Measurements from ENCODE around the gene LARGE1. TPM values are rescaled to one million over a fixed set of nuclear protein-coding genes. Genes with fewer than 3 reads are reported as not detected.

The LARGE1 gene
- total and polyA plus RNA-seq, 2 of the 8 experiments (the other 6 are each of a cell fraction or from before 2014, with no cell fraction given) = 43.7 to 83.0 TPM

- no peaks in the 10 kb centered on the region for H3K9me3 ChIP-seq (ENCODE audit: insufficient read depth in 2 of 2, low read depth in 1 of 2, low read length in 1 of 2)
- H4K8ac ChIP-seq (ENCODE audit: extremely low read depth, insufficient read depth, low read length) = no peak overlapping the region; the same call in 1 of the 2 replicates
- no peak overlapping the region for H3K4ac ChIP-seq (replicated peaks; ENCODE audit: insufficient read length, low read depth, low read length)
- H3K23me2 ChIP-seq (ENCODE audit: low read depth, low read length) = no peaks in the 10 kb centered on the region
- H3K23ac ChIP-seq (ENCODE audit: insufficient read length) = peak overlapping the region; percentile 58
- no peak overlapping the region for H2BK15ac ChIP-seq (ENCODE audit: low read length)
- WGBS, 2 experiments (ENCODE audit: extremely low coverage in 1 of 2, insufficient coverage in 1 of 2, insufficient read length in 1 of 2, insufficient replicate concordance in 2 of 2, low coverage in 1 of 2, low lambda C conversion rate in 2 of 2, missing lambda C conversion rate in 1 of 2) = 100% methylated on average over 1 of the region's 1 CpG; no CpG with 5 or more reads in 1 of the 2 experiments
- H2AFZ ChIP-seq (ENCODE audit: low read length) = no peak overlapping the region
- H3K4me3 ChIP-seq (ENCODE audit: extremely low read depth in 1 of 4, insufficient read depth in 2 of 4, low read depth in 3 of 4, low read length in 4 of 4) = no peak overlapping the region
- H2BK12ac ChIP-seq (ENCODE audit: low read depth, low read length) = no peak overlapping the region
- no peak for DNase-seq (ENCODE audit: low read depth in 1 of 2, low spot score in 2 of 2)
- H3K27ac ChIP-seq (ENCODE audit: low read depth, low read length) = no peak overlapping the region
- no peak overlapping the region for H4K5ac ChIP-seq (ENCODE audit: insufficient read length, low read depth, low read length)
- peaks cover 0 to 4% of the 10 kb centered on the region in 2 experiments; a peak in 1 of 4 replicates for H3K79me2 ChIP-seq (ENCODE audit: control insufficient read depth in 1 of 2, insufficient read depth in 2 of 2, low read length in 2 of 2)
- no peak overlapping the region for H2BK120ac ChIP-seq (replicated peaks; ENCODE audit: low read depth, low read length)
- H3K4me1 ChIP-seq (replicated peaks in 1 of 4; ENCODE audit: control insufficient read depth in 3 of 4, insufficient read depth in 4 of 4, low read length in 3 of 4) = peaks cover 3 to 17% (median 9%) of the 10 kb centered on the region in 4 experiments; a peak in 6 of 7 replicates
- H3K79me1 ChIP-seq (ENCODE audit: low read depth, low read length) = peaks cover 4% of the 10 kb centered on the region; the same call in 1 of the 2 replicates
- no peaks in the 10 kb centered on the region for H3K27me3 ChIP-seq (replicated peaks in 1 of 4; ENCODE audit: control insufficient read depth in 3 of 4, extremely low read depth in 1 of 4, insufficient read depth in 3 of 4, low read length in 3 of 4)
- H3K18ac ChIP-seq (ENCODE audit: extremely low read depth, low read length) = no peak overlapping the region
- no peak for FAIRE-seq
- no peak overlapping the region for H2AK5ac ChIP-seq (ENCODE audit: low read depth, low read length)
- no peak overlapping the region for H3K56ac ChIP-seq (replicated peaks; ENCODE audit: insufficient read length, low read depth, low read length)
- H4K20me1 ChIP-seq (replicated peaks in 1 of 2; ENCODE audit: control insufficient read depth in 1 of 2, insufficient read depth in 2 of 2, low read length in 2 of 2) = peaks cover 2 to 6% of the 10 kb centered on the region in 2 experiments
- H2BK20ac ChIP-seq (ENCODE audit: low read length) = no peak overlapping the region
- H3K36me3 ChIP-seq (ENCODE audit: control insufficient read depth in 2 of 4, insufficient read depth in 4 of 4, low read length in 3 of 4) = no peaks in the 10 kb centered on the region
- TF ChIP-seq CBX8 (IDR thresholded peaks at IDR 0.05; ENCODE audit: borderline replicate concordance, low read depth, low read length) (no peak), CTBP2 (IDR thresholded peaks at IDR 0.05; ENCODE audit: borderline replicate concordance, insufficient read depth, insufficient read length, low read length) (no peak), RAD21 (IDR thresholded peaks at IDR 0.05 in 1 of 2, conservative IDR thresholded peaks at IDR 0.05 in 1 of 2; ENCODE audit: low read depth in 2 of 2, low read length in 2 of 2) (no peak), HDAC2 (IDR thresholded peaks at IDR 0.05; ENCODE audit: borderline replicate concordance in 1 of 2, low read depth in 2 of 2, low read length in 2 of 2) (no peak), RFX5 (IDR thresholded peaks at IDR 0.05; ENCODE audit: borderline replicate concordance, low read depth, low read length) (no peak), JUN (IDR thresholded peaks at IDR 0.05; ENCODE audit: low read depth, low read length) (no peak)
- H4K91ac ChIP-seq (replicated peaks; ENCODE audit: insufficient read length, low read length) = no peak overlapping the region
- no peak overlapping the region for H3K9ac ChIP-seq (replicated peaks in 1 of 4; ENCODE audit: extremely low read depth in 1 of 4, low read depth in 3 of 4, low read length in 3 of 4)
- no peak overlapping the region for H3K4me2 ChIP-seq (ENCODE audit: insufficient read depth in 1 of 2, low read depth in 2 of 2, low read length in 2 of 2)
- peak overlapping the region; percentile 51 for H3K14ac ChIP-seq (ENCODE audit: insufficient read length)
- ChIA-PET POLR2A (ENCODE audit: partially characterized antibody) (no interaction called here), CTCF (ENCODE audit: partially characterized antibody) (no interaction called here)
- no peak overlapping the region for H2BK5ac ChIP-seq (ENCODE audit: low read depth, low read length)
Observed at GRCh38 chr22:33474587-33474986, 445.7 kb downstream of the LARGE1 start.
